ENCODE measurements around the gene LPAR1. TPM values are rescaled to one million over a fixed set of nuclear protein-coding genes. Genes with fewer than 3 reads are reported as not detected.

The LPAR1 gene
- total and polyA plus RNA-seq, 2 of the 8 experiments (the other 6 are each of a cell fraction or from before 2014, with no cell fraction given): 3.4 to 5.1 TPM

- POLR2A ChIA-PET (ENCODE audit: partially characterized antibody): no interaction called here
- 87% methylated on average over 3 of the region's 3 CpGs; no CpG with 5 or more reads in 1 of the 2 experiments for WGBS, 2 experiments (ENCODE audit: extremely low coverage in 1 of 2, insufficient coverage in 1 of 2, insufficient read length in 1 of 2, insufficient replicate concordance in 2 of 2, low coverage in 1 of 2, low lambda C conversion rate in 2 of 2, missing lambda C conversion rate in 1 of 2)
- CTCF ChIA-PET (ENCODE audit: partially characterized antibody): interaction anchor here (0.7 kb wide), 1 partner anchor 53 kb away, joined by 3 read pairs; no protein-coding TSS in a partner anchor
- TF ChIP-seq JUND (IDR thresholded peaks at IDR 0.05; ENCODE audit: low read length) (no peak), MAFK (IDR thresholded peaks at IDR 0.05; ENCODE audit: low read depth, low read length) (no peak), GABPA (IDR thresholded peaks at IDR 0.05; ENCODE audit: borderline replicate concordance, insufficient read depth, low read length) (no peak), TBP (IDR thresholded peaks at IDR 0.05; ENCODE audit: low read depth, low read length) (no peak), EP300 (IDR thresholded peaks at IDR 0.05; ENCODE audit: borderline replicate concordance in 1 of 2, low read depth in 2 of 2, low read length in 2 of 2) (no peak), ATF3 (IDR thresholded peaks at IDR 0.05; ENCODE audit: insufficient read depth, low read depth, low read length) (no peak), USF2 (IDR thresholded peaks at IDR 0.05; ENCODE audit: low read length) (no peak), RBBP5 (IDR thresholded peaks at IDR 0.05; ENCODE audit: borderline replicate concordance, low read depth, low read length) (no peak), YY1 (IDR thresholded peaks at IDR 0.05; ENCODE audit: low read depth, low read length) (no peak), SP2 (IDR thresholded peaks at IDR 0.05; ENCODE audit: low read length) (no peak), CTBP2 (IDR thresholded peaks at IDR 0.05; ENCODE audit: borderline replicate concordance, insufficient read depth, insufficient read length, low read length) (no peak), BCL11A (IDR thresholded peaks at IDR 0.05; ENCODE audit: low read depth in 2 of 2, low read length in 2 of 2) (no peak)
Observed at GRCh38 chr9:110876929-110877328, 161.3 kb downstream of the LPAR1 start.

More at GRCh38 chr9:110876929-110877328, 161.3 kb downstream of the LPAR1 start:
- Histone ChIP-seq H3K4me2 (ENCODE audit: insufficient read depth in 1 of 2, low read depth in 2 of 2, low read length in 2 of 2) (no peak overlapping the region), H2AK5ac (ENCODE audit: low read depth, low read length) (no peak overlapping the region), H2BK20ac (ENCODE audit: low read length) (no peak overlapping the region), H2BK5ac (ENCODE audit: low read depth, low read length) (no peak overlapping the region), H2BK15ac (ENCODE audit: low read length) (no peak overlapping the region), H3K79me2 (ENCODE audit: control insufficient read depth in 1 of 2, insufficient read depth in 2 of 2, low read length in 2 of 2) (no peaks in the 10 kb centered on the region), H3K56ac (replicated peaks; ENCODE audit: insufficient read length, low read depth, low read length) (no peak overlapping the region), H3K27ac (ENCODE audit: low read depth, low read length) (no peak overlapping the region), H2AFZ (ENCODE audit: low read length) (no peak overlapping the region), H3K23ac (ENCODE audit: insufficient read length) (no peak overlapping the region), H3K4me1 (replicated peaks in 1 of 4; ENCODE audit: control insufficient read depth in 3 of 4, insufficient read depth in 4 of 4, low read length in 3 of 4) (peaks cover 0 to 4% (median 0%) of the 10 kb centered on the region in 4 experiments; a peak in 1 of 7 replicates), H3K4ac (replicated peaks; ENCODE audit: insufficient read length, low read depth, low read length) (no peak overlapping the region), H3K36me3 (ENCODE audit: control insufficient read depth in 2 of 4, insufficient read depth in 4 of 4, low read length in 3 of 4) (no peaks in the 10 kb centered on the region), H4K20me1 (replicated peaks in 1 of 2; ENCODE audit: control insufficient read depth in 1 of 2, insufficient read depth in 2 of 2, low read length in 2 of 2) (no peaks in the 10 kb centered on the region), H3K18ac (ENCODE audit: extremely low read depth, low read length) (no peak overlapping the region), H2BK120ac (replicated peaks; ENCODE audit: low read depth, low read length) (no peak overlapping the region), H3K9me3 (ENCODE audit: insufficient read depth in 2 of 2, low read depth in 1 of 2, low read length in 1 of 2) (no peaks in the 10 kb centered on the region), H3K79me1 (ENCODE audit: low read depth, low read length) (no peaks in the 10 kb centered on the region), H3K9ac (replicated peaks in 1 of 4; ENCODE audit: extremely low read depth in 1 of 4, low read depth in 3 of 4, low read length in 3 of 4) (no peak overlapping the region), H3K4me3 (ENCODE audit: extremely low read depth in 1 of 4, insufficient read depth in 2 of 4, low read depth in 3 of 4, low read length in 4 of 4) (no peak overlapping the region), H4K5ac (ENCODE audit: insufficient read length, low read depth, low read length) (no peak overlapping the region), H3K14ac (ENCODE audit: insufficient read length) (no peak overlapping the region), H3K27me3 (replicated peaks in 1 of 4; ENCODE audit: control insufficient read depth in 3 of 4, extremely low read depth in 1 of 4, insufficient read depth in 3 of 4, low read length in 3 of 4) (no peaks in the 10 kb centered on the region), H3K23me2 (ENCODE audit: low read depth, low read length) (no peaks in the 10 kb centered on the region), H4K91ac (replicated peaks; ENCODE audit: insufficient read length, low read length) (no peak overlapping the region), H4K8ac (ENCODE audit: extremely low read depth, insufficient read depth, low read length) (peak overlapping the region; percentile 58; the same call in 1 of the 2 replicates), H2BK12ac (ENCODE audit: low read depth, low read length) (no peak overlapping the region)
- DNase-seq (ENCODE audit: low read depth in 1 of 2, low spot score in 2 of 2): no peak
- no peak for FAIRE-seq
